ENCODE data around the gene DENND4C. TPM values are rescaled to one million over a fixed set of nuclear protein-coding genes. Genes with fewer than 3 reads are reported as not detected.
A peak's percentile ranks its signal among the peaks of the same experiment; 100 is the strongest.

Gene DENND4C
- total RNA-seq (100 to 1,000 TPM; 126 to 136 TPM), polyA plus RNA-seq (ENCODE audit: insufficient read depth, low read depth, low replicate concordance) (28.8 TPM)
- long read RNA-seq, donor 1, partial matches to known transcripts, result 7,557 of 7,841 reads
- long read RNA-seq, donor 1, other reads (novel, unspliced or antisense), result 283 of 7,841 reads
- long read RNA-seq, donor 2, full-length matches to known transcripts, result 3 of 4,464 reads
- long read RNA-seq, donor 2, partial matches to known transcripts, result 4,313 of 4,464 reads
- long read RNA-seq, donor 2, other reads (novel, unspliced or antisense), result 148 of 4,464 reads

DNA sequence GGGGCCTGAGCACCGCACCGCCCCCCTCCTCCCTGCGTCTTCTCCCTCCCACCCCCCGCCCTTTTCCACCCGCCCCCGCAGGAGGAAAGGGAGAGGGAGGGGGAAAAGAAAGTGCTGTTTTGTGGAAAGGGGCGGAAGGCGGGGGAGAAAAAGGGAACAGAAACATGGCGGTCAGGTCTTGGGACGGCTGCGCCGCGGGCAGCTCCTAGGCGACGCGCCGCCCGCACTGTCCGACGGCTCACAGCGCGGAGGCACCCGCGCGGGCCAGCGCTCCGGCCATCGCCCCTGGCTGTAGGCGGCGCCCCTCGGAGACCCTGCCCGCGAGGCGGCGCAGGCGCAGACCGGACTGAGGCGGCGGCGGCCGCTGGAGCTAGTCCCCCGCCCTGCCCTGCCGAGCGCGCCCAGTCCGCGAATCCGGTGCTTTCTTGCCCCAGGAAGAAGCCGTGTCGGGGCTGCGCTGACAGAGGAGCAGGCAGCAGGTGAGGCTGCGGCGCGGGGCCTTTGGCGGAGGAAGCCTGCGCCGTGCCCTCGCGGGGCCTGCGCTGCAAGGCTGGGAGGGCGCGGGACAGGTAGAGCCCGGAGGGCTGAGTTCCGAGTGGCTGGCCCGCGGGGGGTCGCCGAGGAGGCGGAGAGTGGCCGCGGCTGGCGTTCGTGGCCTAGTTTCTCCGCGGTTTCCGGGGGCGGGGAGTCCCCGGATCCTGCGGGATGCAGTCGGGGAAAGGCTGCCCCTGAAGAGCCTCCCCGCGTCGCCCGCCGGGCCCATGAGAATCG is at the start of gene DENND4C:
TSS of gene DENND4C (plus strand) at position 339 of the 771 bp plus-strand sequence. CDS start 45,482 bp downstream, outside the sequence.
- DNase-seq, result peak; percentile 90
- TF ChIP-seq CTCF (IDR thresholded peaks at IDR 0.05) (no peak), POLR2A (IDR thresholded peaks at IDR 0.05) (no peak)
- no peaks in the 10 kb centered on the region for H3K36me3 ChIP-seq (ENCODE audit: low read depth, missing control alignments)
- peaks cover 13% of the 10 kb centered on the region for H3K4me1 ChIP-seq
- peak within 1 kb of the TSS; percentile 97 to 99 for H3K4me3 ChIP-seq
- WGBS, 2 donors, result 0 to 1% methylated on average over 21 to 57 of the region's 86 CpGs
- H3K27me3 ChIP-seq, result no peaks in the 10 kb centered on the region
- intact Hi-C loops (cut with DNase I; ENCODE audit: low total_unique reads), result loop anchor here (5.0 kb wide), 1 partner anchor 147 kb away; no protein-coding TSS in a partner anchor
- H3K27ac ChIP-seq, result peak within 1 kb of the TSS; percentile 99
- H3K9me3 ChIP-seq, result no peaks in the 10 kb centered on the region

DNA sequence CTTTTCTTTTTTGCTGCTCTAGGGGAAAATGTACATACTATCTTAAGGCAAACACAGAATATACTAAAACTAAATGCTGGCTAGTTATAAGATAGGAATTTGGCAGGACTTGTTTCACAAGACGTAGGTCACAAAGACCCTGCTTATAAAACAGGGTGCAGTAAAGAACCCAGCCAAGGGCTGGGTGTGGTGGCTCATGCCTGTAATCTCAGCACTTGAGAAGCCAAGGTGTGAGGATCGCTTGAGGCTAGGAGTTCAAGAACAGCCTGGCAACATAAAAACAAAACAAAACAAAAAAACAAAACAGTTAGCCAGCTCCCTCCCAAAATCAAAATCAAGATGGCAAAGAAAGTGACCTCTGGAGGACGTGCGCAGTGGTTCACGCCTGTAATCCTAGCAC is 49.5 kb upstream of the DENND4C start:
- intact Hi-C loops (cut with DNase I; ENCODE audit: low total_unique reads), result no loop called here
- no peak for DNase-seq
- H3K27ac ChIP-seq, result no peak overlapping the region
- peaks cover 25% of the 10 kb centered on the region for H3K4me1 ChIP-seq
- TF ChIP-seq POLR2A (IDR thresholded peaks at IDR 0.05) (no peak), CTCF (IDR thresholded peaks at IDR 0.05) (no peak)
- H3K36me3 ChIP-seq (ENCODE audit: low read depth, missing control alignments), result no peaks in the 10 kb centered on the region
- no peaks in the 10 kb centered on the region for H3K9me3 ChIP-seq
- no peaks in the 10 kb centered on the region for H3K27me3 ChIP-seq
- H3K4me3 ChIP-seq, result no peak overlapping the region
- WGBS, 2 donors, result 68 to 78% methylated on average over 5 of the region's 5 CpGs

DNA sequence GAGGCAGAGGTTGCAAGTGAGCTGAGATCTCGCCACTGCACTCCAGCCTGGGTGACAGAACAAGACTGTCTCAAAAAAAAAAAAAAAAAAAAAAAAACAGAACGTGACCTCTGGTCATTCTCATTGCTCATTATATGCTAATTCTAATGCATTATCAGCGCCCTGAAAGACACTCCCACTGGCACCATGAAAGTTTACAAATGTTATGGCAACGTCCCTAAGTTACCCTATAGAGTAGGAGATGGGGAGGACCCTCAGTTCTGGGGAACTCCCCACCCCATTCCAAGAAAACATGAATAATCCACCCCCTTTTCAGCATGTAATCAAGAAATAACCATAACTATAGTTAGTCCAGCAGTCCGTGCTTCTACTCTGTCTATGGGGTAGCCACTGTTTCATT is 48.9 kb upstream of the DENND4C start:
- no peaks in the 10 kb centered on the region for H3K9me3 ChIP-seq
- no peaks in the 10 kb centered on the region for H3K27me3 ChIP-seq
- no peak for TF ChIP-seq POLR2A (IDR thresholded peaks at IDR 0.05)
- TF ChIP-seq CTCF (IDR thresholded peaks at IDR 0.05), result no peak
- H3K4me1 ChIP-seq, result peaks cover 25% of the 10 kb centered on the region
- DNase-seq, result no peak
- H3K4me3 ChIP-seq, result no peak overlapping the region
- WGBS, 2 donors, result 88 to 92% methylated on average over 5 of the region's 5 CpGs
- no peaks in the 10 kb centered on the region for H3K36me3 ChIP-seq (ENCODE audit: low read depth, missing control alignments)
- intact Hi-C loops (cut with DNase I; ENCODE audit: low total_unique reads), result no loop called here
- H3K27ac ChIP-seq, result peak overlapping the region in 1 of 2 donors; percentile 91

- Histone ChIP-seq H3K4me3 (no peak overlapping the region), H3K27me3 (no peaks in the 10 kb centered on the region), H3K9me3 (no peaks in the 10 kb centered on the region), H3K27ac (peak overlapping the region; percentile 73 to 91), H3K36me3 (ENCODE audit: low read depth, missing control alignments) (no peaks in the 10 kb centered on the region), H3K4me1 (peaks cover 25% of the 10 kb centered on the region)
- DNase-seq, result peak; percentile 85
- 45 to 46% methylated on average over 7 of the region's 7 CpGs for WGBS, 2 donors
- intact Hi-C loops (cut with DNase I; ENCODE audit: low total_unique reads), result no loop called here
- TF ChIP-seq POLR2A (IDR thresholded peaks at IDR 0.05) (no peak), CTCF (IDR thresholded peaks at IDR 0.05) (no peak)
Observed at GRCh38 chr9:19184144-19184917, 46.2 kb upstream of the DENND4C start.

Measured in testis (tissue), 5 donors.